ENCODE results near the gene NPW. TPM values are rescaled to one million over a fixed set of nuclear protein-coding genes. Genes with fewer than 3 reads are reported as not detected.

The NPW gene
- total RNA-seq, 1 donor, result 1.3 TPM

DNA sequence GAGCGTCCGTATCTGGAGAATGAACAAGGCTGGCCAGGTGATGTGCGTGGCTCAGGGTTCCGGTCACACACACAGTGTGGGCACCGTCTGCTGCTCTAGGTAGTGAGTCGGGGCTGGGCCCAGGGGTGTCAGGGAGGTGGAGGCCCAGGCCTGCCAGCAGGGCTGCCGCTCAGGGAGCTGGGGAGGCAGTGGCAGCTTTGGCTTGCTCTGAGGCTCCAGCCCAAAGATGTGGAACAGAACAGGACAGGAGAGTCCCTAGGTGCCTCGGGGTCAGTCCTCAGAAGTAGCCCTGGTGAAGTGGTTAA is 43.4 kb upstream of the NPW start:
- TF ChIP-seq, protein P1, sequence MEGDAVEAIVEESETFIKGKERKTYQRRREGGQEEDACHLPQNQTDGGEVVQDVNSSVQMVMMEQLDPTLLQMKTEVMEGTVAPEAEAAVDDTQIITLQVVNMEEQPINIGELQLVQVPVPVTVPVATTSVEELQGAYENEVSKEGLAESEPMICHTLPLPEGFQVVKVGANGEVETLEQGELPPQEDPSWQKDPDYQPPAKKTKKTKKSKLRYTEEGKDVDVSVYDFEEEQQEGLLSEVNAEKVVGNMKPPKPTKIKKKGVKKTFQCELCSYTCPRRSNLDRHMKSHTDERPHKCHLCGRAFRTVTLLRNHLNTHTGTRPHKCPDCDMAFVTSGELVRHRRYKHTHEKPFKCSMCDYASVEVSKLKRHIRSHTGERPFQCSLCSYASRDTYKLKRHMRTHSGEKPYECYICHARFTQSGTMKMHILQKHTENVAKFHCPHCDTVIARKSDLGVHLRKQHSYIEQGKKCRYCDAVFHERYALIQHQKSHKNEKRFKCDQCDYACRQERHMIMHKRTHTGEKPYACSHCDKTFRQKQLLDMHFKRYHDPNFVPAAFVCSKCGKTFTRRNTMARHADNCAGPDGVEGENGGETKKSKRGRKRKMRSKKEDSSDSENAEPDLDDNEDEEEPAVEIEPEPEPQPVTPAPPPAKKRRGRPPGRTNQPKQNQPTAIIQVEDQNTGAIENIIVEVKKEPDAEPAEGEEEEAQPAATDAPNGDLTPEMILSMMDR (IDR thresholded peaks at IDR 0.05; ENCODE audit: insufficient read depth, low read depth, low read length), result no peak
- no peak overlapping the region for H3K4me3 ChIP-seq (ENCODE audit: low read depth, low read length)
- DNase-seq (ENCODE audit: low read depth), result no peak

DNA sequence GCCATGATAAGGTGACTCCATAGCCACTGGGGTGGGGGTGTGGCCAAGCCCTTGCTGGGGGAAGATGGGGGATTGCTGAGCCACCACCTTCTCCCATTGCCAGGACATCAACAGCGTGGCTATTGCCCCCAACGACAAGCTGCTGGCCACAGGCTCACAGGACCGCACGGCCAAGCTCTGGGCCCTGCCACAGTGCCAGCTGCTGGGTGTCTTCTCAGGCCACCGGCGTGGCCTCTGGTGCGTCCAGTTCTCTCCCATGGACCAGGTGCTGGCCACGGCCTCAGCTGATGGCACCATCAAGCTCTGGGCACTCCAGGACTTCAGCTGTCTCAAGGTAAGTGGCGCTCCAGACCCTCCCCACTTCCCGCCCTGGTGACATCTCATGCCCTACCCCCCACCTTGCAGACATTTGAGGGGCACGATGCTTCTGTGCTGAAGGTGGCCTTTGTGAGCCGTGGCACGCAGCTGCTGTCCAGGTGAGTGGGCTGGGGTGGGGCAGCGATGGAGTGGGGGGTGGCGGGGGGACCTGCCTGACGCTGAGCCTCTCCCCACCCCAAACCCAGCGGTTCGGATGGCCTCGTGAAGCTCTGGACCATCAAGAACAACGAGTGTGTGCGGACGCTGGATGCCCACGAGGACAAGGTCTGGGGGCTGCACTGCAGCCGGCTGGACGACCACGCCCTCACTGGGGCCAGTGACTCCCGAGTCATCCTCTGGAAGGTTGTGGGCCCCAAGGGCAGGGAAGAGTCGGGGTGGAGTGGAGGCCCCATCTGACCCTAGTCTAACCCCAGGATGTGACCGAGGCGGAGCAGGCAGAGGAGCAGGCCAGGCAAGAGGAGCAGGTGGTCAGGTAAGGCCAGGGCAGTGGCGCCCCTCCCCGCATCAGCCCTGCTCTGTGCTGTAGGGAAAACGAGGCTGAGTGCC is 42.4 kb upstream of the NPW start:
- H3K4me3 ChIP-seq (ENCODE audit: low read depth, low read length), result no peak overlapping the region
- TF ChIP-seq, protein P1 (IDR thresholded peaks at IDR 0.05; ENCODE audit: insufficient read depth, low read depth, low read length), result no peak
- DNase-seq (ENCODE audit: low read depth), result no peak

GRCh38 chr16:1977875-1978268 is 41.7 kb upstream of the NPW start:
- no peak overlapping the region for H3K4me3 ChIP-seq (ENCODE audit: low read depth, low read length)
- TF ChIP-seq, protein P1 (IDR thresholded peaks at IDR 0.05; ENCODE audit: insufficient read depth, low read depth, low read length), result no peak
- DNase-seq (ENCODE audit: low read depth), result no peak

DNA sequence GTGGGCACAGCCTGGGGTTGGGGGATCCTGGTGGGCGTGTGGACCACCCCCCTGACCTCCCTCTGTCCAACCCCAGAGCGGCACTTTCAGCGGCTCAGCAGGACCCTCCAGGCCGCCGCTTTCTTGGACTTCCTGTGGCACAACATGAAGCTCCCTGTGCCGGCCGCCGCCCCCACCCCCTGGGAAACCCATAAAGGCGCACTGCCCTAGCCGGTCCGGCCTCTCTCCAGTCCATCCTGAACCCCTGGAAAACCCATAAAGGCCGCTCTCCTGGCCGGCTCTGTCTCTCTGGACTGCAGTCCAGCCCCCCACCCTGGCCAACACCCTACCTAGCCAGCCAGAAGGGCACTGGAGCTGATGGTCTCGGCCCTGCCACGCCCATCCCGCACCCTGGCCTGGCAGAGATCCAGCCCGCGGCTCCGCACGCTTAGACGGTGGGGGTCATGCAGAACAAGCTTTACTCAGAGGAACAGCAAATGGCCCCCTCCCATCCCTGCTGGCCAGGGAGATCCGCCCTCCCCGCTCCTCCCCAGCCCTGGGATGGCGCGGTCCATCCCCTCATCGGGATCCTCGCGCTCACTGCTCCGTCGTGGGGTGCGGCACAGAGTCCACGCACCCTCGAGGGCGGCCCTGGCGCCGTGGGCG is 41.0 kb upstream of the NPW start:
- TF ChIP-seq, protein P1 (IDR thresholded peaks at IDR 0.05; ENCODE audit: insufficient read depth, low read depth, low read length), result no peak
- no peak for DNase-seq (ENCODE audit: low read depth)
- H3K4me3 ChIP-seq (ENCODE audit: low read depth, low read length), result no peak overlapping the region

- TF ChIP-seq, protein P1 (IDR thresholded peaks at IDR 0.05; ENCODE audit: insufficient read depth, low read depth, low read length), result no peak
- DNase-seq (ENCODE audit: low read depth), result no peak
- H3K4me3 ChIP-seq (ENCODE audit: low read depth, low read length), result no peak overlapping the region
These were observed 40.1 kb upstream of the NPW start for GRCh38 chr16:1979271-1980029.

GRCh38 chr16:1980030-1980769 is 39.4 kb upstream of the NPW start:
- no peak overlapping the region for H3K4me3 ChIP-seq (ENCODE audit: low read depth, low read length)
- TF ChIP-seq, protein P1 (IDR thresholded peaks at IDR 0.05; ENCODE audit: insufficient read depth, low read depth, low read length), result no peak
- no peak for DNase-seq (ENCODE audit: low read depth)

All from fibroblast of villous mesenchyme (primary cell).